ENCODE measurements around the gene GALNS.

DNA sequence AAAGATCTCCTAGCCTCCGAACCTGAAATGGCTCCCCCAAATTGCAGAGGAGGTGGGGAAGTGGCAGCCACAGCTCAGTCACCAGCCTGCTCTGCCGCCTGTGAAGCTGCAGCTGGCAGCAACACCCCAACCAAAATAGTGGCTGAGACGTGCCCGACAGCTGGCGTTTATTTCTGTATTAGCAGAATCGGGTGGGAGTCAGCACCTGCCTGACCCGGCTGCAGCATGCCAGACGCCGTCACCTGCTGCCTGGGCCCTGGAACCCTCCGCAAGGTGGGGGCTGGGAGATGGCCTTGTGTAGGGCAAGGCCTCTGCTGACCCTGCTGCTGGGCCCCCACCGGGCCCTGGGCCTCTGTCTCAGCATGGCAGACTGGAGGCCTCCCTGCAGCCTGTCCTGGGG, 27.2 kb upstream of the GALNS start:
- TF ChIP-seq POLR2AphosphoS5 (IDR thresholded peaks at IDR 0.05) (no peak), CTCF (IDR thresholded peaks at IDR 0.05; ENCODE audit: poor library complexity, severe bottlenecking) (no peak), RAD21 (conservative IDR thresholded peaks at IDR 0.05) (no peak), REST (IDR thresholded peaks at IDR 0.05; ENCODE audit: borderline replicate concordance) (no peak), EZH2 (IDR thresholded peaks at IDR 0.05; ENCODE audit: borderline replicate concordance, insufficient read depth, low read length, poor library complexity, severe bottlenecking) (no peak), EP300 (conservative IDR thresholded peaks at IDR 0.05; ENCODE audit: poor library complexity, severe bottlenecking) (no peak), MXI1 (conservative IDR thresholded peaks at IDR 0.05; ENCODE audit: poor library complexity, severe bottlenecking) (no peak), TAF1 (IDR thresholded peaks at IDR 0.05; ENCODE audit: low read depth) (no peak), SMC3 (conservative IDR thresholded peaks at IDR 0.05; ENCODE audit: poor library complexity) (no peak)
